ENCODE measurements around the gene ZNF189. TPM values are rescaled to one million over a fixed set of nuclear protein-coding genes. Genes with fewer than 3 reads are reported as not detected.

ZNF189 gene
- total RNA-seq, 4 donors from 2014 or later: 6.1 to 14.9 (median 10.2) TPM

DNA sequence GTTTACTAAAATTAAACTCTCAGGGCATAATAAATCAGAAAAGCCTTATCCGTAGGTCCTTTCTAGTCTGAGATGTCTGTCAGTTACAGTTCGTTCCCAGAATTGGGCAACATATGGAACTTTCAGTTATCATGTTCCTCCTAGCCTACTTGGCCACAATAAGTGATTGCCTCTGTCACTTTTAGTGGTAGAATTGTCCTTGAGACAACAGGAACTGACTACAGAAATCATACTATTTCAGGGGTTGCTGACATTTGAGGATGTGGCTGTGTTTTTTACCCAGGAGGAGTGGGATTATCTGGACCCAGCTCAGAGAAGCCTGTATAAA is 956 bp downstream of the ZNF189 start:
- TF ChIP-seq EP300 (IDR thresholded peaks at IDR 0.05): no peak
- TF ChIP-seq, protein P1, sequence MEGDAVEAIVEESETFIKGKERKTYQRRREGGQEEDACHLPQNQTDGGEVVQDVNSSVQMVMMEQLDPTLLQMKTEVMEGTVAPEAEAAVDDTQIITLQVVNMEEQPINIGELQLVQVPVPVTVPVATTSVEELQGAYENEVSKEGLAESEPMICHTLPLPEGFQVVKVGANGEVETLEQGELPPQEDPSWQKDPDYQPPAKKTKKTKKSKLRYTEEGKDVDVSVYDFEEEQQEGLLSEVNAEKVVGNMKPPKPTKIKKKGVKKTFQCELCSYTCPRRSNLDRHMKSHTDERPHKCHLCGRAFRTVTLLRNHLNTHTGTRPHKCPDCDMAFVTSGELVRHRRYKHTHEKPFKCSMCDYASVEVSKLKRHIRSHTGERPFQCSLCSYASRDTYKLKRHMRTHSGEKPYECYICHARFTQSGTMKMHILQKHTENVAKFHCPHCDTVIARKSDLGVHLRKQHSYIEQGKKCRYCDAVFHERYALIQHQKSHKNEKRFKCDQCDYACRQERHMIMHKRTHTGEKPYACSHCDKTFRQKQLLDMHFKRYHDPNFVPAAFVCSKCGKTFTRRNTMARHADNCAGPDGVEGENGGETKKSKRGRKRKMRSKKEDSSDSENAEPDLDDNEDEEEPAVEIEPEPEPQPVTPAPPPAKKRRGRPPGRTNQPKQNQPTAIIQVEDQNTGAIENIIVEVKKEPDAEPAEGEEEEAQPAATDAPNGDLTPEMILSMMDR (IDR thresholded peaks at IDR 0.05): no peak
- no peak for TF ChIP-seq POLR2AphosphoS5 (IDR thresholded peaks at IDR 0.05)
- no peak for TF ChIP-seq POLR2A (IDR thresholded peaks at IDR 0.05)
- H3K9me3 ChIP-seq: peaks cover 9% of the 10 kb centered on the region
- H3K27me3 ChIP-seq: no peaks in the 10 kb centered on the region
- H3K36me3 ChIP-seq: peaks cover 45% of the 10 kb centered on the region
- DNase-seq (ENCODE audit: low spot score in 2 of 2): no peak
- peak overlapping the region; percentile 89 for H3K27ac ChIP-seq
- WGBS: 0% methylated on average over 2 of the region's 2 CpGs
- peak overlapping the region; percentile 78 for H3K4me3 ChIP-seq
- H3K4me1 ChIP-seq: peaks cover 36% of the 10 kb centered on the region

DNA sequence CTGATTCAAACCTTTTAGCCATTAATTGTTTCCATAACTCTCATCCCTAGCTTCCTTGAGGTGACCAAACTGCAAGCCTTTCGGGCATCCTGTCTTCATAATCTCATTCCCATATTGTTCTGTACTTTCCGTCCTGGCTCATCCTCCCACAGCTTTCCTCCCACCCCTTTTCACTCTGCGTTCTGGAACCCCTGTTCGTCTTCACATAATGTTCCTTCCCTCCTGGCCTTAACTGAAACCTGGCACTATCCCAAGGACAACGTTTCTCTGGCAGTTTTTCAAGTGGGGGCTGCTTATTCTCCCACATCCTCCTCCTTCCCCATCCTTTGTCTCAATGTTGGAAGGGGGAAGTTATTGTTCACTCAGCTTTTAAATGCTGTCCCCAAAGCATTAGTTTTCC is 1.5 kb downstream of the ZNF189 start:
- H3K9me3 ChIP-seq: peaks cover 12% of the 10 kb centered on the region
- peaks cover 36% of the 10 kb centered on the region for H3K4me1 ChIP-seq
- peaks cover 50% of the 10 kb centered on the region for H3K36me3 ChIP-seq
- WGBS: 50% methylated on average over 5 of the region's 5 CpGs
- H3K4me3 ChIP-seq: peak overlapping the region; percentile 78
- no peak for DNase-seq (ENCODE audit: low spot score in 2 of 2)
- H3K27me3 ChIP-seq: no peaks in the 10 kb centered on the region
- no peak for TF ChIP-seq EP300 (IDR thresholded peaks at IDR 0.05)
- no peak for TF ChIP-seq POLR2A (IDR thresholded peaks at IDR 0.05)
- no peak for TF ChIP-seq POLR2AphosphoS5 (IDR thresholded peaks at IDR 0.05)
- TF ChIP-seq, protein P1 (IDR thresholded peaks at IDR 0.05): no peak
- H3K27ac ChIP-seq: no peak overlapping the region

DNA sequence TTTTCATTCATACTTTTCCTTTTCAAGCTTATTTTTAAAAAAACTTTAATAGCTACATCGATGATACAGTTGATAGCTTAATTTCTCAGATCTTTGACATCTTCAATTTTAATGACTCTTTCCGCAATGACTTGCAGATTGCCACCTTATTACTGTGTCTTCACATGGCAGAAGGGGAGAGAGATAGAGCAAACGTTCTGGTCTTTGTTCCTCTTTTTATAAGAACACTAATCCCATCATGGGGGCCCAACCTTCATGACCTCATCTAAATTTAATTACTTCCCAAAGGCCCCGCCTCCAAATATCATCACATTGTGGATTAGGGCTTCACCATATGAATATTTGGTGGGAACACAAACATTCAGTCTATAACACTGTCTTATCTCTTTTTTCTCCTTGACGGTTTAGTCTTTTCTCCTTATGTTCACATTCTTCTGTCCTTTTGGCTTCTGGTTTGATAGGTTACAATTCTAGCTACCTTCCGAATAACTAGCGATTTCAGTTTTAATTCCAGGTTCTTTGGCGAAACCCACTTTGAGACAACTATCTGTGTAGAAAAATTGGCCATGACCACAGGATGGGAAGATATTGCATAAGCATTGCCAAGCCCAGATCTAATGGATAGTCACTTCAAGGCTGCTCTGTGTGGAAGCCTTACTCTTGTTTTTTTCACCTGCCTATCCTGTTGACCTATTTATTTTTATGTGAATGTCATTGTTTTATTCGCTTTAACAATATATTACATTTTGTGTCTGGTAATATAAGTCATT is 5.0 kb downstream of the ZNF189 start:
- Histone ChIP-seq H3K27me3 (no peaks in the 10 kb centered on the region), H3K9me3 (peaks cover 42% of the 10 kb centered on the region), H3K4me3 (no peak overlapping the region), H3K27ac (no peak overlapping the region), H3K36me3 (peaks cover 86% of the 10 kb centered on the region), H3K4me1 (peaks cover 18% of the 10 kb centered on the region)
- WGBS: 92% methylated on average over 9 of the region's 9 CpGs
- DNase-seq (ENCODE audit: low spot score in 2 of 2): no peak
- TF ChIP-seq POLR2A (IDR thresholded peaks at IDR 0.05) (no peak), POLR2AphosphoS5 (IDR thresholded peaks at IDR 0.05) (no peak), EP300 (IDR thresholded peaks at IDR 0.05) (no peak)
- TF ChIP-seq, protein P1 (IDR thresholded peaks at IDR 0.05): no peak

DNA sequence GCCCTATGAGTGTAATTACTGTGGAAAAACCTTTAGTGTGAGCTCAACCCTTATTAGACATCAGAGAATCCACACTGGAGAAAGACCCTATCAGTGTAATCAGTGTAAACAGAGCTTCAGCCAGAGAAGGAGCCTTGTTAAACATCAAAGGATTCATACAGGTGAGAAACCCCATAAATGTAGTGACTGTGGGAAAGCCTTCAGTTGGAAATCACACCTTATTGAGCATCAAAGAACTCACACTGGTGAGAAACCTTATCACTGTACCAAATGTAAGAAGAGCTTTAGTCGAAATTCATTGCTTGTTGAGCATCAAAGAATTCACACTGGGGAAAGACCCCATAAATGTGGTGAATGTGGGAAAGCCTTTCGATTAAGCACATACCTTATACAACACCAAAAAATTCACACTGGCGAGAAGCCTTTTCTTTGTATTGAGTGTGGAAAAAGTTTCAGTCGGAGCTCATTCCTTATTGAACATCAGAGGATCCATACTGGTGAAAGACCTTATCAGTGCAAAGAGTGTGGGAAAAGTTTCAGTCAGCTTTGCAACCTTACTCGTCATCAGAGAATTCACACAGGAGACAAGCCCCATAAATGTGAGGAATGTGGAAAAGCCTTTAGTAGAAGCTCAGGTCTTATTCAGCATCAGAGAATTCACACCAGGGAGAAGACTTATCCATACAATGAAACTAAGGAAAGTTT is 9.9 kb downstream of the ZNF189 start:
- H3K36me3 ChIP-seq: peaks cover 62% of the 10 kb centered on the region
- no peaks in the 10 kb centered on the region for H3K4me1 ChIP-seq
- DNase-seq (ENCODE audit: low spot score in 2 of 2): no peak
- TF ChIP-seq POLR2A (IDR thresholded peaks at IDR 0.05): no peak
- no peaks in the 10 kb centered on the region for H3K27me3 ChIP-seq
- no peak overlapping the region for H3K4me3 ChIP-seq
- H3K9me3 ChIP-seq: peaks cover 82% of the 10 kb centered on the region
- WGBS: 98% methylated on average over 5 of the region's 5 CpGs
- no peak overlapping the region for H3K27ac ChIP-seq

DNA sequence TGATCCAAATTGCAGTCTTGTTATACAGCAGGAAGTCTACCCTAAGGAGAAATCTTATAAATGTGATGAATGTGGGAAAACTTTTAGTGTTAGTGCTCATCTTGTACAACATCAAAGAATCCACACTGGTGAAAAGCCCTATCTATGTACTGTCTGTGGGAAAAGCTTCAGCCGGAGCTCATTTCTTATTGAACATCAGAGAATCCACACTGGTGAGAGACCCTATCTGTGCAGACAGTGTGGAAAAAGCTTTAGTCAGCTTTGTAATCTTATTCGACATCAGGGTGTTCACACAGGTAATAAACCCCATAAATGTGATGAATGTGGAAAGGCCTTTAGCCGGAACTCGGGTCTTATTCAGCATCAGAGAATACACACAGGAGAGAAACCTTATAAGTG is 10.4 kb downstream of the ZNF189 start:
- Histone ChIP-seq H3K27ac (no peak overlapping the region), H3K27me3 (no peaks in the 10 kb centered on the region), H3K9me3 (peaks cover 83% of the 10 kb centered on the region), H3K4me1 (no peaks in the 10 kb centered on the region), H3K36me3 (peaks cover 56% of the 10 kb centered on the region), H3K4me3 (no peak overlapping the region)
- TF ChIP-seq POLR2A (IDR thresholded peaks at IDR 0.05) (no peak), POLR2AphosphoS5 (IDR thresholded peaks at IDR 0.05) (no peak)
- DNase-seq (ENCODE audit: low spot score in 2 of 2): no peak
- 98% methylated on average over 4 of the region's 4 CpGs for WGBS

DNA sequence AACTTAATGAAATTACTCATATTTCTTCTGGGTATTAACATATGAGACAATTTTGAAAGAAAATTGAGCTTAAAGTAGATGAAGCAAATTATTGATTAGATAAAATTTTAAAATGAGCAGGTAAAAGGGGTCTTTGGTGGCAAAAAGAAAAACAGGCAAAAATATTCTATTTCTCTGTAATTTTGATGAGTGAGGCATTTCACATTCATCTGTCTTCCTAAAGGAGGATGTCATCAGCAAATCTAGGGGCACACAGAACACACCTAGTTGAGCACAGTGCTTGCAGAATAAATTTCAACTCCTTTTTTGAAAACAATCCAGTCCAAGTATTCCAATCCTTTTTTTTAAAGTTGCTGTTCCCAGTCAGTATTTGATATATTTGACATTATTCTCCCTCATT is 16.2 kb downstream of the ZNF189 start:
- no peaks in the 10 kb centered on the region for H3K27me3 ChIP-seq
- H3K4me3 ChIP-seq: no peak overlapping the region
- H3K36me3 ChIP-seq: no peaks in the 10 kb centered on the region
- DNase-seq (ENCODE audit: low spot score in 2 of 2): no peak
- H3K27ac ChIP-seq: no peak overlapping the region
- H3K9me3 ChIP-seq: peaks cover 52% of the 10 kb centered on the region
- H3K4me1 ChIP-seq: no peaks in the 10 kb centered on the region
- TF ChIP-seq POLR2AphosphoS5 (IDR thresholded peaks at IDR 0.05): no peak
- TF ChIP-seq EP300 (IDR thresholded peaks at IDR 0.05): no peak
- no peak for TF ChIP-seq POLR2A (IDR thresholded peaks at IDR 0.05)
- TF ChIP-seq, protein P1 (IDR thresholded peaks at IDR 0.05): no peak

Measured in suprapubic skin (tissue), 4 donors.